Measurements from ENCODE around the gene TRAF5.
"Not testable (repeated sequence)": the region's sequence is repeated elsewhere in the genome, so short reads cannot be mapped to it uniquely, and the experiment has no call there.

Gene TRAF5

GRCh38 chr1:211313392-211313791 is 13.2 kb upstream of the TRAF5 start:
- Histone ChIP-seq H3K4me3 (ENCODE audit: low read depth, low read length) (no peak overlapping the region), H3K27me3 (ENCODE audit: insufficient read depth, low read depth, severe bottlenecking) (no peaks in the 10 kb centered on the region), H3K27ac (no peak overlapping the region), H3K9me3 (ENCODE audit: severe bottlenecking) (no peaks in the 10 kb centered on the region), H3K36me3 (peaks cover 36% of the 10 kb centered on the region)
- DNase-seq, result no peak
- no peak for TF ChIP-seq CTCF (IDR thresholded peaks at IDR 0.05; ENCODE audit: low read depth, low read length)

- Histone ChIP-seq H3K4me3 (ENCODE audit: low read depth, low read length) (no peak overlapping the region), H3K27ac (no peak overlapping the region), H3K27me3 (ENCODE audit: insufficient read depth, low read depth, severe bottlenecking) (no peaks in the 10 kb centered on the region), H3K36me3 (peaks cover 19% of the 10 kb centered on the region), H3K9me3 (ENCODE audit: severe bottlenecking) (no peaks in the 10 kb centered on the region)
- no peak for TF ChIP-seq CTCF (IDR thresholded peaks at IDR 0.05; ENCODE audit: low read depth, low read length)
- DNase-seq, result no peak
Measured at GRCh38 chr1:211318576-211319280, 7.9 kb upstream of the TRAF5 start.

GRCh38 chr1:211319892-211320291 is 6.7 kb upstream of the TRAF5 start:
- H3K4me3 ChIP-seq (ENCODE audit: low read depth, low read length), result no peak overlapping the region
- no peak for DNase-seq
- TF ChIP-seq CTCF (IDR thresholded peaks at IDR 0.05; ENCODE audit: low read depth, low read length), result no peak
- H3K27ac ChIP-seq, result no peak overlapping the region
- no peaks in the 10 kb centered on the region for H3K9me3 ChIP-seq (ENCODE audit: severe bottlenecking)
- H3K27me3 ChIP-seq (ENCODE audit: insufficient read depth, low read depth, severe bottlenecking), result no peaks in the 10 kb centered on the region
- H3K36me3 ChIP-seq, result peaks cover 9% of the 10 kb centered on the region

GRCh38 chr1:211320980-211321379 is 5.7 kb upstream of the TRAF5 start:
- TF ChIP-seq CTCF (IDR thresholded peaks at IDR 0.05; ENCODE audit: low read depth, low read length), result no peak
- H3K4me3 ChIP-seq (ENCODE audit: low read depth, low read length), result no peak overlapping the region
- DNase-seq, result no peak

GRCh38 chr1:211321646-211322045 is 5.0 kb upstream of the TRAF5 start:
- H3K36me3 ChIP-seq; H3K27me3 ChIP-seq (ENCODE audit: insufficient read depth, low read depth, severe bottlenecking): not testable (repeated sequence)

More at GRCh38 chr1:211320980-211321379, 5.7 kb upstream of the TRAF5 start:
- Histone ChIP-seq H3K9me3 (ENCODE audit: severe bottlenecking) (no peaks in the 10 kb centered on the region), H3K27me3 (ENCODE audit: insufficient read depth, low read depth, severe bottlenecking) (no peaks in the 10 kb centered on the region), H3K36me3 (0 out of 2 replicates have a peak, but pooled peaks cover 2% of the 10 kb centered on the region), H3K27ac (no peak overlapping the region)

GRCh38 chr1:211323156-211324063 is 3.2 kb upstream of the TRAF5 start:
- H3K27me3 ChIP-seq (ENCODE audit: insufficient read depth, low read depth, severe bottlenecking), result no peaks in the 10 kb centered on the region
- DNase-seq, result peak; percentile 84
- H3K27ac ChIP-seq, result no peak overlapping the region
- H3K36me3 ChIP-seq, result no peaks in the 10 kb centered on the region; the same call in 1 of the 2 replicates
- no peak overlapping the region for H3K4me3 ChIP-seq (ENCODE audit: low read depth, low read length)
- no peaks in the 10 kb centered on the region for H3K9me3 ChIP-seq (ENCODE audit: severe bottlenecking)
- peak; percentile 95 for TF ChIP-seq CTCF (IDR thresholded peaks at IDR 0.05; ENCODE audit: low read depth, low read length)

More at GRCh38 chr1:211321646-211322045, 5.0 kb upstream of the TRAF5 start:
- not testable (repeated sequence) for DNase-seq; H3K9me3 ChIP-seq (ENCODE audit: severe bottlenecking); H3K27ac ChIP-seq; H3K4me3 ChIP-seq (ENCODE audit: low read depth, low read length)

Measured in WERI-Rb-1 (cell line).